Large intestine (tissue), 3 donors: Measurements from ENCODE around the gene HELZ2. TPM values are rescaled to one million over a fixed set of nuclear protein-coding genes. Genes with fewer than 3 reads are reported as not detected.

Experiments used
- DNase-seq, 2 donors: peaks; one replicate each; pipeline versions ENCODE4 v3.0.0 to v3.0.0-alpha.2; 2013
- H3K27ac ChIP-seq: one replicate; pipeline ENCODE4 v1.5.1; 2013; ENCODE audit warnings: low read length
- H3K27me3 ChIP-seq: 2 replicates; pipeline ENCODE4 v1.6.1; 2013; ENCODE audit warnings: low read length; ENCODE audit not compliant: control insufficient read depth, insufficient read depth
- H3K36me3 ChIP-seq: 2 replicates; pipeline ENCODE4 v1.6.1; 2013; ENCODE audit warnings: low read length; ENCODE audit not compliant: control insufficient read depth, insufficient read depth
- H3K4me1 ChIP-seq: one replicate; pipeline ENCODE4 v1.6.1; 2013; ENCODE audit warnings: low read length; ENCODE audit not compliant: control insufficient read depth, insufficient read depth
- H3K4me3 ChIP-seq: one replicate; pipeline ENCODE4 v1.5.1; 2013; ENCODE audit warnings: low read length
- H3K9me3 ChIP-seq: one replicate; pipeline ENCODE4 v1.6.1; 2013; ENCODE audit warnings: mild to moderate bottlenecking, low read depth, low read length, moderate library complexity; ENCODE audit not compliant: control insufficient read depth
- WGBS: methylation state at CpG from one replicate; pipeline ENCODE4 v1.1.5; 2013; ENCODE audit warnings: low lambda C conversion rate; ENCODE audit not compliant: insufficient coverage; 5-methylcytosine and 5-hydroxymethylcytosine counted together
- polyA plus RNA-seq: library from polyadenylated mRNA; unstranded; fragments of 120-200 nt; gene quantifications from one replicate; pipeline ENCODE4 v1.2.1, GENCODE V29; 2013

Gene HELZ2
- polyA plus RNA-seq, 1 donor: 13.0 TPM

DNA sequence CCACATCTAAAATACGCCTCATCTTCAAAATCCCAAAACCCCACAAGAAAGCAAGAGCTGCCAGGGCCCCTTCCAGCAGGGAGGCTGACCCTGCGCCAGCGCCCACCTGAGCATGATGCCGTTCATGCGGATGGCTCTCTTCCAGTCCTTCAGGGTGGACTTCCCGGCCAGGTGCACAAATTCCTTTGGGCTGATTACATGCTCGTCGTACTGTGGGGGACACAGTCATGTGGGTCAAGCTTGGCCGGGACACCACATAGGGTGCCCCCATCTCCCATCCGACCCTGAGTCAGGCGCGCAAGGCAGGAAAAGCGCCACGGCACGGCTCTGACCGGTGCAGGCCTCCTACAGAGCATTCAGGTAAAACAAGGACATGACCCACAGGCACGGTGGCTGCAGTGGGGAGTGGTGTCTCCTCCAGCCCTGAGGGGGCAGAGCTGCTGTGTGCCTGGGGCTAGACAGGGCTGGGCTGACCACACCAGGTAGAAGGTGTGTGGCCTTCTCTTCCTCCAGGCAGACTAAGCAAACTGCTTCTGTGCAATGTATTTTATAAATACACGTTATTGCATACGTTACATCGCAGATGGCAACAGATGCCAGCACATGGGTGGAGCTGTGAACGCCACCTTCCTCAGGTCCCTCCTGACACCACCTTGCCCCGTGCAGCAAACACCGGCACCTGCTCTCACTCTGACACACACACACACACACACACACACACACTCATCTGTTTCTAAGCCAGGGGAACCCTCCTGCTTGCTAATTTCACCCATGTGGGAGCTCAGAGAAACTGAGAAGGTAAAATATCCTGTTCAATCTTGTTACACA, 23.8 kb upstream of the HELZ2 start:
- Histone ChIP-seq H3K36me3 (peaks cover 73% of the 10 kb centered on the region), H3K9me3 (no peaks in the 10 kb centered on the region), H3K27me3 (no peaks in the 10 kb centered on the region), H3K27ac (no peak overlapping the region), H3K4me3 (no peak overlapping the region), H3K4me1 (no peaks in the 10 kb centered on the region)
- no peak for DNase-seq
- WGBS: no CpG with 5 or more reads among the region's 23 CpGs

DNA sequence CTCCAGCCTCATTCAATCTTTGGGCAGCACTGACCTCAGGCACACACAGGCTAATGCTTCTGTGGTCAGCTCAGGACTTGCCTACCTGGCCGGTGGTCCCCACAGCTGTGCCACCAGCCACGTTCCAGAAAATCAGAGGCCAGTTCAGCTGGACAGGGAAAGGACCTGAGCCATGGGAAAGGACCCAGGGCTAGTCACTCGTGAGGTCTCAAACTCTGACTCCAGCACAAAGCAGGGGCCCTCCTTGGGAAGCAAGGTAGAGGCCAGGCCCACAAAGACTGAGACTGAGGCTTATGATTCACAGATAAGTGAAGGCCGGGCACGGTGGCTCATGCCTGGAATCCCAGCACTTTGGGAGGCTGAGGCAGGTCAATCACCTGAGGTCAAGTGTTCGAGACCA, 22.4 kb upstream of the HELZ2 start:
- Histone ChIP-seq H3K4me3 (no peak overlapping the region), H3K27ac (no peak overlapping the region), H3K27me3 (no peaks in the 10 kb centered on the region), H3K36me3 (peaks cover 68% of the 10 kb centered on the region), H3K4me1 (no peaks in the 10 kb centered on the region), H3K9me3 (no peaks in the 10 kb centered on the region)
- no peak for DNase-seq
- no CpG with 5 or more reads among the region's 6 CpGs for WGBS

DNA sequence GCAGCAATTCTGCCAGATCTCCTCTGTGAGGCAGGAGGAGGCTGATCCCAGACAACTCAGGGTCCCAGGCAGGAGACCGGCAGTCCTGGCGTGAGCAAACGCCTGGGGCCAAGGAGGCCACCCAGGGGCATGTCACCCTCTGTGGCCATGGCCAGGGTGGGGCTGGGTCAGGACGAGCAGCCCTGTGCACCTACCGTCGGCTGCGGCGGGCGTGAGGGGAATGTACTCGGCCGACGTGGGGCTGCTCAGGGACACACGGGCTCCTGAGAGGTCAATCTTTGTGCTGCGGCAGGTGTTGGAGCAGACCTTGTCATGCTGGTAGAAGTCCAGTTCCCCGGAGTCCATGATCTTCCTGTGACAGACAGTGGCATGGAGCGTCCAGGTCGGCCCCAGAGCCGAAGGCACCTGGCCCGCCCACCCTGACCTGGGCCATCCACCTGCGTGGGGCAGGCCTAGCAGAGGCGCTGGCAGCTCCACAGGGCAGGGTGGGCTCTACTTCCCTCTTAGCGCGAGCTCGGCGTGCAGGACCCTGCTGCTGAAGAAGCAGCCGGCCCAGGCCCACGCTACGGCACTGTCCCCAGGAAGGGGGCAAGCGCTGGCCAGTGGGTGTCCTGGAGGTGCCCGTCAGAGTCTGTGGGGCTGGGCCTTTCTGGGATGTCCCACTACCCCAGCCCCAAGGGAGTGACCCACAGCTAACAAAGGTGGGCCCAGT, 21.5 kb upstream of the HELZ2 start:
- H3K4me3 ChIP-seq: no peak overlapping the region
- H3K27me3 ChIP-seq: no peaks in the 10 kb centered on the region
- peaks cover 61% of the 10 kb centered on the region for H3K36me3 ChIP-seq
- no peaks in the 10 kb centered on the region for H3K4me1 ChIP-seq
- H3K9me3 ChIP-seq: no peaks in the 10 kb centered on the region
- no peak for DNase-seq
- WGBS: no CpG with 5 or more reads among the region's 30 CpGs
- H3K27ac ChIP-seq: no peak overlapping the region

DNA sequence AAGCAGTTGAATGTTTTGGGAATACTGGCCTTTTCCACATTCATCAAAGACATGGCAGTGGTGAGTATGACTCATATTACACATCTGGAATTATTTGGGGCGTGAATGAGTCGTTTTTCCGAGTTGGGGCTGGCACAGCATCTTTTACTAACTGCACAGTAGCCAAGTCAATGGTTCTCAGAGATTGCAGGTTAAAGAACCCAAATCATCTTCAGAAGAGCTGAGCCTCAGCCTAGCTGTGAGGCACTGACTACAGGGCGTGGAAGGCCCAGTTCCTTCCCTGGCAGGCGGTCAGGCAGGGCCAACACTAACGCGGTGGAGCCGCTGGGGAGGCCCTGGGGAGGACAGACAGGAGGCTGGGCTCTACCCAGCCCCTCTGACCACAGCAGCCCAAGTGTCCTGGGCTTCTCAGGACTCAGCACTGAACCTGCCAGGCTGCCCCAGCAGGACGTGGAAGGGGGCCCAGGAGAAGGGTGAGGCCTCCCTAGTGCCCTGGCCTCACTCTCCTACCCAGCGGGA, 20.1 kb upstream of the HELZ2 start:
- no CpG with 5 or more reads among the region's 10 CpGs for WGBS
- Histone ChIP-seq H3K27me3 (no peaks in the 10 kb centered on the region), H3K4me1 (no peaks in the 10 kb centered on the region), H3K4me3 (no peak overlapping the region), H3K27ac (no peak overlapping the region), H3K36me3 (peaks cover 67% of the 10 kb centered on the region), H3K9me3 (no peaks in the 10 kb centered on the region)
- DNase-seq: no peak

DNA sequence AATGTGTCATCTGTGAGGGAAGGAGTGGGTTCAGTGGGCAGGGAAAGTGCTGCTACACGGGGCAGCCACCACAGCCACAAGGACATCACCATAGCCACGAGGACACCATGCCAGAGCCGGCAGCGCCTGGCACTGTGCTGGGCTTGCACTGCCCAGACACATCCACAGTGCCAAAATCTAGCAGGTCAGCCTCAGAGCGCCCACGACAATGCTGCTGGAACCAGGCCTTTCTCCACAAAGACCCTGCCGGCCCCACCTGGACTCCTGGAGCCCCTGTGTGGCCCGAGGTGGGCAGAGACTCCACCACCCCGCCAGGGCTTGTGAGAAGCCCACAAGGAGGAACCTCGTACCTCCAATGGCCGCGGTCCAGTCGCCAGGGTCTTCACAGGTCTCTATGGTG, 18.6 kb upstream of the HELZ2 start:
- WGBS: no CpG with 5 or more reads among the region's 13 CpGs
- H3K4me3 ChIP-seq: no peak overlapping the region
- no peak overlapping the region for H3K27ac ChIP-seq
- DNase-seq: no peak
- H3K27me3 ChIP-seq: no peaks in the 10 kb centered on the region
- H3K9me3 ChIP-seq: no peaks in the 10 kb centered on the region
- H3K36me3 ChIP-seq: peaks cover 67% of the 10 kb centered on the region
- no peaks in the 10 kb centered on the region for H3K4me1 ChIP-seq

DNA sequence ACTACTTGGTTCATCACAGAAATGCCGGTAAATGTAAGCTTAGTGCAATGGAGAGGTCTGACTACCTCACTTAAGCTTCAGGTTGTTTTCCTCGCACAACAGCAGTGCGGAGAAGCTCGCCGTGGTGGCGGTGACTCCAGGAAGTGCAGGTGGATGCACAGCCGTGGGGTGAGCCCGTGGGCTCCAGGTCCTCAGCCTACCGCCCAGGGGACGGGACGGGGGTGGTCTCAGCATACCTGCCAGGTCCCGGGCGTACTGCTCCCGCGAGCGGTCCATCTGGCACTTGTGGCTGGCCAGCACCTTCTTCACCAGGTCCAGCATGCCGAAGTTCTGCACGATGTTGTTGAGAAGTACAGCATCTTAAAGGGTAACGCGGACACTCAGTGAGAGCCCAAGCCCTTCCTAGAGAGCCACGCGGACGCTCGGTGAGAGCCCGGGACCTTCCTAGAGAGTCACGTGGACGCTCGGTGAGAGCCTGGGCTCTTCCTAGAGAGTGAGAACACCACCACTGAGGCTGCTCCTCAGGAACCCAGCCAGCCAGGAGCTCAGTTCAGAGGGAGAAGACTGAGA, 17.8 kb upstream of the HELZ2 start:
- H3K27me3 ChIP-seq: no peaks in the 10 kb centered on the region
- H3K9me3 ChIP-seq: no peaks in the 10 kb centered on the region
- no peak overlapping the region for H3K4me3 ChIP-seq
- peaks cover 65% of the 10 kb centered on the region for H3K36me3 ChIP-seq
- H3K4me1 ChIP-seq: no peaks in the 10 kb centered on the region
- DNase-seq: no peak
- no peak overlapping the region for H3K27ac ChIP-seq
- no CpG with 5 or more reads among the region's 28 CpGs for WGBS

DNA sequence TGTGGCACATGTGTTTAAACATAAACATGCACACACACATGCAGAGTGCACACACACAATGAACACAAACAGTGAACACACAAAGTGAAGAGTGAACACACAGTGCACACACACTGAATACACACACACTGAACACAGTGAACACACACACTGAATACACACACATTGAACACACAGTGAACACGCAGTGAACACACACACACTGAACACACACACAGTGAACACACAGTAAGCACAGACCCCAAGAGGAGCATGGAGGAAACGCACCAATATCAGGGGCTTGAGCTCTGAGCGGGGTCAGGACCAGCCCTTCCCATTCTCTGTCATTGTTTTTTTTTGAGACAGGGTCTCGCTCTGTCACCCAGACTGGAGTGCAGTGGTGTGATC, 17.1 kb upstream of the HELZ2 start:
- Histone ChIP-seq H3K36me3 (peaks cover 63% of the 10 kb centered on the region), H3K4me3 (no peak overlapping the region), H3K27me3 (no peaks in the 10 kb centered on the region), H3K27ac (no peak overlapping the region), H3K9me3 (no peaks in the 10 kb centered on the region), H3K4me1 (no peaks in the 10 kb centered on the region)
- WGBS: no CpG with 5 or more reads among the region's 4 CpGs
- DNase-seq: no peak

DNA sequence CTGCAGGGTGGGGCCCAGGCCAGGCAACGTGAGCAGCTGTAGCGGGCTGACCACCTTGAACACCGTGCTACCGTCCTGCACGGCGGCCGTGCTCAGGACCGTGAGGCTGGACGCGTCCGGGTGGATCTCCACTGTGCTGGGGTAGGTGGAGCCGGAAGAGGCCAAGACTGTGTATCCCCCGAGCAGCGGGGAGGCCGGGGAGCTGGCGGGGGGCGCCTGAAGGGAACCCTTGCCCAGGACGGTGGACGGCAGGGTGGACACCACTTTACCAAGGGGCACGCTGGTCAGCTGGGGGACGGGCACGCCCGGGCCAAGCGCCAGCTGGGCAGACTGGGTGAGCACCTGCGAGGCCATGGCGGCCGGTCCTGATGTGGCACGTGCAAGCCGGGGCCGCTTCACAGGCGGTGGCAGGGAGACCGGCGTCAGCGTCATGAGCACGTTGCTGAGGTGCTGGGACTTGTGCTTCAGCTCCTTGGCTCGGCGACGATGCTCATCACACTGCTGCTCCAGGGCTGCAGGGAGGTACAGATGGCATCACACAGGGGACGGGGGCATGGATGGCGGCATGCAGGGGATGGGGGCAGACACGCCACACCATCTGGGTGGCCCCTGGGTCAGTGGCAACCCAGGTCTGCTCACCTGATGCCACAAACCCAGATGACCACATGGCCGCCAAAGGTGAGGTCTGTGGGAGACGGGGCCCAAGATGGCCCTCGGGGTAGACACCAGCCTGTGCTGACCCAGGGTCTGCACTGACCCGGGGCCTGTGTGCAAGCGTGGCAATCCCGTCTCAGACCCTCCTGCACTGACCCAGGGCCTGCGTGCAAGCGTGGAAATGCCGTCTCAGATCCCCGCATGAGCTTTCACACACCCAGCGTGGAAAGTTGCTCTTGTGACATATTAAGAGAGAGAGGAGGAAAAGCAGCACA, 16.4 kb upstream of the HELZ2 start:
- H3K36me3 ChIP-seq: peaks cover 57% of the 10 kb centered on the region
- no peaks in the 10 kb centered on the region for H3K9me3 ChIP-seq
- H3K4me1 ChIP-seq: no peaks in the 10 kb centered on the region
- no peak overlapping the region for H3K4me3 ChIP-seq
- no CpG with 5 or more reads among the region's 52 CpGs for WGBS
- no peak overlapping the region for H3K27ac ChIP-seq
- H3K27me3 ChIP-seq: no peaks in the 10 kb centered on the region
- no peak for DNase-seq

DNA sequence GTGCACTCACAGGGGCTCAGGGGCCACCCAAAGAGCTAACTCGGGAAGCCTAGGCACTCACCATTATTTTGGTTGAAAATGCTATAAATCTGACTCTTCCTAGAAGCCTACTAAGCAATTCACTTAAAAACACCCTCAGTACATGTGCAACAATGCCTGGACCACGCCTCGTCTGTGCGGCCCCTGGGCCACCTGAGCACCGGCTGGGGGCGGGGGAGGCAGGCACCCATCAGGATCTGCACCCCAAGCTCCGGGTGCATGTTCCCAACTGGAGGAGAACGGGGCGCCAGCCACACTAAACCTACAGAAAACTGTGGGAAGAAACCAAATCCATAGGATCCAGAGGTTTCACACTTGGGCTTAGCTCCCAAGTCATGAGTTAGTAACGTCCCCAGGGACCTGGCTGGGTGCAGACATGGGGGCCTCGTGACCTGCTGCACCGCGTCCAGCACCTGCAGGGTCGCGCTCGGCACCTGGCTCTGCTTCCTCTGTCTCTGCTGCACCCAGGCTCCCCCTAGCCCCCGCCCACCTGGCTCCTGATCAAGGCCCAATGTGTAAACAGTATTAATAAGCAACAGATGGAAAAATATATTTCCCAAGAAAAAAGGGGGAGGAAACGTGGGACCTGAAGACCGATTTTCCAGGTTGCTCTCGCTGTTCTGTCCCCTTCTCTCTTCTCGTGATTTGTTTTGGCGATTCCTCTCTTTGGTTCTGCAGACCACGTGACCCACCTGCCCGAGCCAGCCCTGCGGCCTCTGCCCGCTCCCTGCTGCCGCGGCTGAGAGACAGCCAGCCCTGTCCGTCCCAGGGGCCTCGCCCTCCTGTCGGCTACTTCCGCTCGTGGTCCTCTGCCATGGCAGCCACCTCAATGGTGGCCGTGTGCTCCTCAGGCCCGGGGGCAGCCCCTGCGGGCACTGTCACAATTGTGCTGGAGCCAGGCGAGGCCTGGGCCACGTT, 15.5 kb upstream of the HELZ2 start:
- DNase-seq: no peak
- Histone ChIP-seq H3K9me3 (no peaks in the 10 kb centered on the region), H3K27ac (no peak overlapping the region), H3K4me3 (no peak overlapping the region), H3K36me3 (peaks cover 55% of the 10 kb centered on the region), H3K4me1 (no peaks in the 10 kb centered on the region), H3K27me3 (no peaks in the 10 kb centered on the region)
- WGBS: 83% methylated on average over 1 of the region's 38 CpGs
